Panc1 (cell line): ENCODE measurements around the gene TBX2.

ENCODE experiments used
- POLR2AphosphoS5 ChIP-seq: IDR thresholded peaks from 2 replicates; pipeline ENCODE4 v1.6.1; 2012; ENCODE audit warnings: mild to moderate bottlenecking, low read depth, low read length, moderate library complexity
- TF ChIP-seq, protein P1 (sequence below): fragments of 450-650 bp; IDR thresholded peaks from 2 replicates; pipeline ENCODE4 v1.5.1; 2017; ENCODE audit warnings: mild to moderate bottlenecking

DNA sequence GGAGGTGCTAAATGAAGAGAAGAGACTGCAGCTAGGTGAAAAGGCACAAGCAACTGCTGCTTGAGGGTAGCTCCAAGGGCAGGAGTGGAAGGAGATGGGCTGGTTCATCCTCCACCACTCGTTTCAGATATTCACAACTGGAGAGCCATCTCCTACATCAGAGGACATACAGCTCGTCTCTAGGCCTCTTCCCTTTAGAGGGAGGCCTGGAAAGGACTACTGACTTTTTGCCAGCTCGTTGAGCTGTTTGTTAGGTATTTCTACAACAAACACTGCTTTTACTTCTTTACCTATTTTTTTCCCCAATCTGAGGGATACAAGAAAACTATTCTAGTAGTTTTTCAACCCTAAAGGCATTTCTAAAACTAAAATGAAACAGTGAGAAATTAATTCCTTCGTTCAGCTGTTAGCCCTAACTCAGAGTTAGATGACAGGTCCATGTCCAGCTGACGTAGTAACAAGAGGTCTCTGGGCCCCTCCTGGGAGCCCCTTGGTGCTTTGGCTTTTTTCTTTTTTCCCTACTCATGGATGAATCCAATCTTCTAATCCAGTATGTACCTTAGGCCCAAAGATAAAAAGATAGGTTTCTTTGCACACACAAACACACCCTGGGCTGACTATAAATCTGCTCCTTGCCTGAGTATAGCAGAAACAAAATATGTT is 47.8 kb upstream of the TBX2 start:
- TF ChIP-seq, protein P1, sequence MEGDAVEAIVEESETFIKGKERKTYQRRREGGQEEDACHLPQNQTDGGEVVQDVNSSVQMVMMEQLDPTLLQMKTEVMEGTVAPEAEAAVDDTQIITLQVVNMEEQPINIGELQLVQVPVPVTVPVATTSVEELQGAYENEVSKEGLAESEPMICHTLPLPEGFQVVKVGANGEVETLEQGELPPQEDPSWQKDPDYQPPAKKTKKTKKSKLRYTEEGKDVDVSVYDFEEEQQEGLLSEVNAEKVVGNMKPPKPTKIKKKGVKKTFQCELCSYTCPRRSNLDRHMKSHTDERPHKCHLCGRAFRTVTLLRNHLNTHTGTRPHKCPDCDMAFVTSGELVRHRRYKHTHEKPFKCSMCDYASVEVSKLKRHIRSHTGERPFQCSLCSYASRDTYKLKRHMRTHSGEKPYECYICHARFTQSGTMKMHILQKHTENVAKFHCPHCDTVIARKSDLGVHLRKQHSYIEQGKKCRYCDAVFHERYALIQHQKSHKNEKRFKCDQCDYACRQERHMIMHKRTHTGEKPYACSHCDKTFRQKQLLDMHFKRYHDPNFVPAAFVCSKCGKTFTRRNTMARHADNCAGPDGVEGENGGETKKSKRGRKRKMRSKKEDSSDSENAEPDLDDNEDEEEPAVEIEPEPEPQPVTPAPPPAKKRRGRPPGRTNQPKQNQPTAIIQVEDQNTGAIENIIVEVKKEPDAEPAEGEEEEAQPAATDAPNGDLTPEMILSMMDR, result no peak
- no peak for TF ChIP-seq POLR2AphosphoS5
